ENCODE measurements around the gene PLP1. TPM values are rescaled to one million over a fixed set of nuclear protein-coding genes. Genes with fewer than 3 reads are reported as not detected.

Gene PLP1
- not detected for total RNA-seq

GRCh38 chrX:103776546-103776945, at the start of gene PLP1:
TSS of gene PLP1 (plus strand) at chrX:103776840. CDS start at chrX:103776996, 156 bp downstream.
- H3K27me3 Mint-ChIP-seq = peaks cover 5% of the 10 kb centered on the region
- intact Hi-C loops (cut with micrococcal nuclease) = no loop called here
- H3K27ac Mint-ChIP-seq = no peak within 1 kb of the TSS

GRCh38 chrX:103727115-103727514, 49.5 kb upstream of the PLP1 start:
- no peak overlapping the region for H3K27ac Mint-ChIP-seq

More at GRCh38 chrX:103776546-103776945, at the start of gene PLP1:
- POLR2A ChIA-PET = no interaction called here
- CTCF ChIA-PET = no interaction called here
- H3K4me3 Mint-ChIP-seq = no peak within 1 kb of the TSS
- no peaks in the 10 kb centered on the region for H3K4me1 Mint-ChIP-seq (ENCODE audit: low read depth)
- no peaks in the 10 kb centered on the region for H3K9me3 Mint-ChIP-seq
- H3K36me3 Mint-ChIP-seq = no peaks in the 10 kb centered on the region
- DNase-seq = no peak

GRCh38 chrX:103729015-103729414, 47.6 kb upstream of the PLP1 start:
- ChIA-PET CTCF (no interaction called here), POLR2A (no interaction called here)
- Mint-ChIP-seq H3K27ac (no peak overlapping the region), H3K9me3 (no peaks in the 10 kb centered on the region), H3K4me3 (no peak overlapping the region), H3K36me3 (no peaks in the 10 kb centered on the region), H3K4me1 (ENCODE audit: low read depth) (no peaks in the 10 kb centered on the region), H3K27me3 (peaks cover 4% of the 10 kb centered on the region)
- no peak for DNase-seq
- intact Hi-C loops (cut with micrococcal nuclease) = no loop called here

More at GRCh38 chrX:103727115-103727514, 49.5 kb upstream of the PLP1 start:
- intact Hi-C loops (cut with micrococcal nuclease) = no loop called here
- H3K4me1 Mint-ChIP-seq (ENCODE audit: low read depth) = no peaks in the 10 kb centered on the region
- no peak overlapping the region for H3K4me3 Mint-ChIP-seq
- no peak for DNase-seq
- CTCF ChIA-PET = interaction anchor here (2.2 kb wide), 1 partner anchor 15 kb away, joined by 5 read pairs; no protein-coding TSS in a partner anchor
- no peaks in the 10 kb centered on the region for H3K36me3 Mint-ChIP-seq
- no peaks in the 10 kb centered on the region for H3K9me3 Mint-ChIP-seq
- POLR2A ChIA-PET = no interaction called here
- peaks cover 4% of the 10 kb centered on the region for H3K27me3 Mint-ChIP-seq

GRCh38 chrX:103730147-103730795, 46.4 kb upstream of the PLP1 start:
- Mint-ChIP-seq H3K4me3 (no peak overlapping the region), H3K9me3 (no peaks in the 10 kb centered on the region), H3K4me1 (ENCODE audit: low read depth) (peaks cover 2% of the 10 kb centered on the region), H3K27ac (no peak overlapping the region), H3K36me3 (no peaks in the 10 kb centered on the region), H3K27me3 (peaks cover 4% of the 10 kb centered on the region)
- ChIA-PET CTCF (no interaction called here), POLR2A (interaction anchor here (0.6 kb wide), 1 partner anchor 117 kb away, joined by 3 read pairs; no protein-coding TSS in a partner anchor)
- DNase-seq = no peak
- intact Hi-C loops (cut with micrococcal nuclease) = no loop called here

GRCh38 chrX:103730796-103731493, 45.7 kb upstream of the PLP1 start:
- no peak for DNase-seq
- Mint-ChIP-seq H3K36me3 (no peaks in the 10 kb centered on the region), H3K9me3 (no peaks in the 10 kb centered on the region), H3K4me3 (no peak overlapping the region), H3K27me3 (peaks cover 4% of the 10 kb centered on the region), H3K4me1 (ENCODE audit: low read depth) (peaks cover 2% of the 10 kb centered on the region), H3K27ac (no peak overlapping the region)
- intact Hi-C loops (cut with micrococcal nuclease) = no loop called here
- ChIA-PET CTCF (no interaction called here), POLR2A (no interaction called here)

- no peak for DNase-seq
- Mint-ChIP-seq H3K27ac (no peak overlapping the region), H3K4me3 (no peak overlapping the region), H3K9me3 (no peaks in the 10 kb centered on the region), H3K4me1 (ENCODE audit: low read depth) (peaks cover 2% of the 10 kb centered on the region), H3K27me3 (peaks cover 4% of the 10 kb centered on the region), H3K36me3 (no peaks in the 10 kb centered on the region)
- intact Hi-C loops (cut with micrococcal nuclease) = no loop called here
- CTCF ChIA-PET = no interaction called here
- POLR2A ChIA-PET = no interaction called here
These were observed 43.6 kb upstream of the PLP1 start for GRCh38 chrX:103733017-103733416.

- intact Hi-C loops (cut with micrococcal nuclease) = no loop called here
These were observed 42.4 kb upstream of the PLP1 start for GRCh38 chrX:103734125-103734760.

GRCh38 chrX:103737696-103738095, 38.9 kb upstream of the PLP1 start:
- intact Hi-C loops (cut with micrococcal nuclease) = no loop called here
- DNase-seq = no peak
- POLR2A ChIA-PET = no interaction called here
- no peak overlapping the region for H3K4me3 Mint-ChIP-seq
- no peaks in the 10 kb centered on the region for H3K36me3 Mint-ChIP-seq
- H3K9me3 Mint-ChIP-seq = no peaks in the 10 kb centered on the region
- CTCF ChIA-PET = no interaction called here
- H3K4me1 Mint-ChIP-seq (ENCODE audit: low read depth) = peaks cover 2% of the 10 kb centered on the region
- no peaks in the 10 kb centered on the region for H3K27me3 Mint-ChIP-seq
- H3K27ac Mint-ChIP-seq = no peak overlapping the region

More at GRCh38 chrX:103734125-103734760, 42.4 kb upstream of the PLP1 start:
- Mint-ChIP-seq H3K36me3 (no peaks in the 10 kb centered on the region), H3K27me3 (peaks cover 4% of the 10 kb centered on the region), H3K9me3 (no peaks in the 10 kb centered on the region), H3K27ac (no peak overlapping the region), H3K4me1 (ENCODE audit: low read depth) (peaks cover 2% of the 10 kb centered on the region), H3K4me3 (no peak overlapping the region)
- POLR2A ChIA-PET = no interaction called here
- peak; percentile 29 for DNase-seq
- CTCF ChIA-PET = interaction anchor here (1.6 kb wide), 1 partner anchor 83 kb away, joined by 3 read pairs; no protein-coding TSS in a partner anchor

- Mint-ChIP-seq H3K4me1 (ENCODE audit: low read depth) (no peaks in the 10 kb centered on the region), H3K4me3 (no peak overlapping the region), H3K9me3 (no peaks in the 10 kb centered on the region), H3K27ac (no peak overlapping the region), H3K36me3 (no peaks in the 10 kb centered on the region), H3K27me3 (no peaks in the 10 kb centered on the region)
- intact Hi-C loops (cut with micrococcal nuclease) = no loop called here
- CTCF ChIA-PET = no interaction called here
- no peak for DNase-seq
- POLR2A ChIA-PET = no interaction called here
These were observed 37.2 kb upstream of the PLP1 start for GRCh38 chrX:103739421-103739820.

- no peak overlapping the region for H3K4me3 Mint-ChIP-seq
- no peaks in the 10 kb centered on the region for H3K4me1 Mint-ChIP-seq (ENCODE audit: low read depth)
- intact Hi-C loops (cut with micrococcal nuclease) = no loop called here
- H3K9me3 Mint-ChIP-seq = no peaks in the 10 kb centered on the region
- no peak overlapping the region for H3K27ac Mint-ChIP-seq
- no peaks in the 10 kb centered on the region for H3K36me3 Mint-ChIP-seq
- H3K27me3 Mint-ChIP-seq = peaks cover 2% of the 10 kb centered on the region
- ChIA-PET CTCF (interaction anchor here (1.5 kb wide), 1 partner anchor 30 kb away, joined by 3 read pairs; no protein-coding TSS in a partner anchor), POLR2A (no interaction called here)
- no peak for DNase-seq
These were observed 34.8 kb upstream of the PLP1 start for GRCh38 chrX:103741879-103742278.

- POLR2A ChIA-PET = no interaction called here
- no peaks in the 10 kb centered on the region for H3K9me3 Mint-ChIP-seq
- peaks cover 2% of the 10 kb centered on the region for H3K27me3 Mint-ChIP-seq
- no peaks in the 10 kb centered on the region for H3K36me3 Mint-ChIP-seq
- H3K27ac Mint-ChIP-seq = no peak overlapping the region
- no peak for DNase-seq
- H3K4me3 Mint-ChIP-seq = no peak overlapping the region
- CTCF ChIA-PET = no interaction called here
- no peaks in the 10 kb centered on the region for H3K4me1 Mint-ChIP-seq (ENCODE audit: low read depth)
- intact Hi-C loops (cut with micrococcal nuclease) = no loop called here
These were observed 34.3 kb upstream of the PLP1 start for GRCh38 chrX:103742339-103742738.

GRCh38 chrX:103747163-103747562, 29.5 kb upstream of the PLP1 start:
- intact Hi-C loops (cut with micrococcal nuclease) = no loop called here
- no peaks in the 10 kb centered on the region for H3K9me3 Mint-ChIP-seq
- H3K36me3 Mint-ChIP-seq = no peaks in the 10 kb centered on the region
- peaks cover 2% of the 10 kb centered on the region for H3K27me3 Mint-ChIP-seq
- H3K4me1 Mint-ChIP-seq (ENCODE audit: low read depth) = no peaks in the 10 kb centered on the region
- ChIA-PET CTCF (interaction anchor here (1.8 kb wide), 1 partner anchor 35 kb away, joined by 4 read pairs; no protein-coding TSS in a partner anchor), POLR2A (no interaction called here)
- no peak overlapping the region for H3K4me3 Mint-ChIP-seq
- no peak overlapping the region for H3K27ac Mint-ChIP-seq
- no peak for DNase-seq
